Erythroblast (primary cell): ENCODE results near the gene SPATA6L.

Source experiments
- GATA1 ChIP-seq: IDR thresholded peaks from 2 replicates; pipeline ENCODE4 v1.6.1; 2011; ENCODE audit warnings: low read depth, mild to moderate bottlenecking, control low read depth, low read length, moderate library complexity
- POLR2A ChIP-seq: IDR thresholded peaks from 2 replicates; pipeline ENCODE4 v1.6.1; 2011; ENCODE audit warnings: mild to moderate bottlenecking, low read length

DNA sequence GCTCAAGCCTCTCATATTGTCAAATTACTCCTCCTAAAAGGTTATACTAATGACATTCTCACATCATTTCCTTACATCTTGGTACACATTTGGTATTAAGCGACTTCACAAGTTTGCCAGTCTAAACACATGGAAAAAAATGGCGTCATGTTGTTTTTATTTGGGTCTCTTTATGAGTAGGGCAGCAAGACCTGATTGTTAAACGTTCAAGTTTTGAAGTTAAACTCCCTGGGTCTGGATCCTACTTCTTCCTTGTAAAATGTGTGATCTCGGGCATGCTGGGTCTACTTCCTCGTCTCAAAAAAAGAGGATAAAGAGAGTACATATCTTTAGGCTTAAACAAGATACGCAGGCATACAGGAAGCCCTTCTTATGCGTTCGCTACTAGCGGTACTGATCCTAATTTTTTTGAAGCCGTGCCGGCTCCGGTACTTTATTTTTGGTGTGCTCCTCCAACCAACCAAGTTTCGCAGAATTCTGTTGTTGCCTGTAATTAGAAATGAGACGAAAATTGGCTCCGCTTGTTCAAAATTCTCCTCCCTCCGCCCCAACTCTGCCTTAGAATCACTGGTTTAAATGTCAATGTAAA lies 12.5 kb upstream of the SPATA6L start:
- TF ChIP-seq POLR2A: no peak
- no peak for TF ChIP-seq GATA1
